Superior temporal gyrus (tissue), 1 donor: ENCODE results near the gene GPR151.
"Not testable (repeated sequence)": the region's sequence is repeated elsewhere in the genome, so short reads cannot be mapped to it uniquely, and the experiment has no call there.

Experiments used
- DNase-seq: peaks from one replicate; pipeline ENCODE4 v3.0.0-alpha.2; 2016; ENCODE audit errors: extremely low spot score

GPR151 gene

GRCh38 chr5:146516151-146516475 lies at the start of gene GPR151:
GPR151 (minus strand) TSS chr5:146516190; CDS start chr5:146516113, 77 bp downstream.
- peak; percentile 40 for DNase-seq

GRCh38 chr5:146564007-146564762 lies 48.2 kb upstream of the GPR151 start:
- DNase-seq = no peak

- no peak for DNase-seq
Measured at GRCh38 chr5:146562461-146562860, 46.5 kb upstream of the GPR151 start.

- DNase-seq = no peak
Measured at GRCh38 chr5:146561711-146562110, 45.7 kb upstream of the GPR151 start.

DNA sequence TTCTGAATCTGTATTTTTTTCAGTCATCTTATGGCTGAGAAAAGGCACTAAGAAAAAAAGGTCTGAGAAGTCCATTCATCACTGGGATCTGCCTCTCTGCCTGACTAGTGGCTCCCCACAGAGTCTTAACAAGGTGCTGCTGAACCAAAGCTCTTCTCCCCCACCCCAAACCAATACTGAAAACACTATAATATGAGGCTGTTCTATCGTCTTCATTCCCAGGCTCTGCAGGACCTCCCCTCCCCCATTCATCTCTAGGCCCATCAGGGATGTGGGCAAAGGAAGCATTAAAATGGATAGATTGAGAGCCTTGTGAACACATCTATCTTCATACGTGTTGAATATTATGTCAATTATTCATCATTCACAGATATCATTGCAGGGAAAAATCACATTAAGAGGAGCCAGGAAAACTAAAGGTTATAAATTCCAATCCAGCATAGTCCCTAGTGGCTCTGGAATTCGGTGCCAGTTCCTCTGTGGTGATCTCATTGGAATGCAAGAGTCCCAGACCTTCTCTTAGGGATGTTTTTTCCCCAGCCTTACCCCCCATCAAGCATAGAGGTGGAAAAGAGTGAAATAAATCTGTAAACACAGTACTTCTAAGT lies 44.3 kb upstream of the GPR151 start:
- no peak for DNase-seq

DNA sequence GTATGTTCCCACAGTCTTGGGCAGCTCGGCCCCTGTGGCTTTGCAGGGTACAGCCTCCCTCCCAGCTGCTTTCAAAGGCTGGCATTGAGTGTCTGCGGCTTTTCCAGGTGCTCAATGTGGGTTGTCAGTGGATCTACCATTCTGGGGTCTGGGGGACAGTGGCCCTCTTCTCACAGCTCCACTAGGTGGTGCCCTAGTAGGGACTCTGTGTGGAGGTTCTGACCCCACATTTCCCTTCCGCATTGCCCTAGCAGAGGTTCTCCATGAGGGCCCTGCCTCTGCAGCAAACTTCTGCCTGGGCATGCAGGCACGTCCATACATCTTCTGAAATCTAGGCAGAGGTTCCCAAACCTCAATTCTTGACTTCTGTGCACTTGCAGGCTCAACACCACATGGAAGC lies 40.9 kb upstream of the GPR151 start:
- not testable (repeated sequence) for DNase-seq

DNA sequence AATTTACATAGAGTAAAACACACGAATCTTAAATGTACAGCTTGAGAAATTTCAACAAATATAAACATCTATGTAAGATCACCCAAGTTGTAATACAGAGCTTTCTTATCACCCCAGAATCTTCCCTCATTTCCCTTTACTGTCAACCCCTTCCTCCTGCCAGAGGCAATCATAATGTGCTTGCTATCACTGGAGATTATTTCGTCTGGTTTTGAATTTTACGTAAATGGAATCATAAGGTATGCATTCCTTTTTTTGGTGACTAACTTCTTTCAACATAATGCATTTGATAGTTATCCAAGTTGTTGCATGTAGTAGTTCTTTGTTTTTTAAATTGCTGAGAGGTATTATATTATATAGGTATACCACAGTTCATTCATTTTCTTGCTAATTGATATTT lies 37.5 kb upstream of the GPR151 start:
- no peak for DNase-seq

DNA sequence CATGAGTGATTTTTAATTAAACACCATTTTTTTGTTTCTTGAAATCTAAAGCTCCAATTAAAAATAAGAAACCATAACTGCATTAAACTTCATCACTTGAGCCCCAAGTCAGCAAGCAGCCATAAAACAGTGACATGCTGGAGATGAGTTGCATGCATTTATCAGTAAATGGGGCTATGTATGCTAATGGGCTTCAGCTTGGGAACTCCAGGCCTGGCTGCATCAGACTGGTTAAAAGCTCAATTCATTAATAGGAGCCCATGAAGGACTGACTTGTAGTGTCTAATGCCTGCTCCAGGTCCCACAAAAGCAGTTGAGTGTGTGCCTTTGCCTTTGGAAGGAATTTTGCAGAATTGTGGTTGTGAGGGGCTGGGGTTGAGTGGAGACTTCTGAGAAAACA lies 33.6 kb upstream of the GPR151 start:
- no peak for DNase-seq

DNA sequence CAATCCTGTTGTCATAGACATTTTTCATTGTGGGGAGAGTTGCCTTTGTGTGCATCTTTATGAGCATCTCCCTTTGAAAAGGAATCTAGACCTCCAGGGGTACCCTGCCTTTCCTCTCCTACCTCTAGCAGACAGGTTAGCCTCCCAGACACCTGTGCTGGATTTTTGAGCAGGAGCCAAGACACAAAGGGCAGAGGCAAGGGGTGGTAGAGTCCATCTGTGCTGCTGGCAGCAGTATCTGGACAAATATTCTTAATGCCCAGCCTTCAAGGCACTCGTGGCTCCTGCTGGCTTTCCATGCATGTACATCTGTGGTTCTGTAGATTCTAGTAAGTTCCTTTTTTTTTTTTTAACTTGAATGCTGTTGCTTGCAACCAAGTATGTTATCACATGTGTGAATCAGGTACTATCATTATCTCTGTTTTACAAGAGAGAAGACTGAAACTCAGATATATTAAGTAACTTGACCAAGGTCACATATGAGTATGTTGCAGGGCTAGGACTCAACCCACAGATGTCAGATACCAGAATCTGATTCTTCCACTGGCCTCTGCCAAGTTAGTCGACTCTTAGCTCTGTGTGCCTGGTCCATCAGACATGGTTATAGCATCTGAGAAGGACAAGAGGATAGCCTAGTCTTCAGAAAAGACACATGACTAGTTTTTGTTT lies 32.9 kb upstream of the GPR151 start:
- DNase-seq = no peak

GRCh38 chr5:146544232-146544631 lies 28.2 kb upstream of the GPR151 start:
- no peak for DNase-seq

GRCh38 chr5:146541958-146542849 lies 26.2 kb upstream of the GPR151 start:
- peak; percentile 84 for DNase-seq

DNA sequence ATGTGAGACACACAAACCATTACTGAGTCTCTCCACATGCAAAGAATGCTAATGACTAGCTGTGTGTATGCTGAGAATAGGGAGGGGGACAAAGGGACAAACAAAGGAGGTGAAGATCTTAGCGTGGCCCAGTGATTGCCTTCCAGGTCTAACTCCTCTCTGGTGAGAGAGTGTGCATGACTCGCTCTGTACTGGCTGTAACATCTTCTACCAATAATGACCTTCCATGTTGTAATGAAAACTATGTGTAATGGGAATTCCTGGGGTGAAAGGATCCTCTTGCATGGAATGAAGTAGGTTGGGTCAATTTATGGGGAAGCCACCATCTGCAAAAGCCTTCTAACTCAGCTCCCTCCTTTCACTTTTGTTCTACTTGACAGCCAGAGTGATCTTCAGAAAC lies 24.4 kb upstream of the GPR151 start:
- no peak for DNase-seq

GRCh38 chr5:146539973-146540372 lies 24.0 kb upstream of the GPR151 start:
- no peak for DNase-seq

- DNase-seq = no peak
Measured at GRCh38 chr5:146538432-146538831, 22.4 kb upstream of the GPR151 start.

- no peak for DNase-seq
Measured at GRCh38 chr5:146533882-146534281, 17.9 kb upstream of the GPR151 start.

- DNase-seq = peak; percentile 88
Measured at GRCh38 chr5:146533260-146533857, 17.4 kb upstream of the GPR151 start.

GRCh38 chr5:146529984-146530383 lies 14.0 kb upstream of the GPR151 start:
- no peak for DNase-seq

DNA sequence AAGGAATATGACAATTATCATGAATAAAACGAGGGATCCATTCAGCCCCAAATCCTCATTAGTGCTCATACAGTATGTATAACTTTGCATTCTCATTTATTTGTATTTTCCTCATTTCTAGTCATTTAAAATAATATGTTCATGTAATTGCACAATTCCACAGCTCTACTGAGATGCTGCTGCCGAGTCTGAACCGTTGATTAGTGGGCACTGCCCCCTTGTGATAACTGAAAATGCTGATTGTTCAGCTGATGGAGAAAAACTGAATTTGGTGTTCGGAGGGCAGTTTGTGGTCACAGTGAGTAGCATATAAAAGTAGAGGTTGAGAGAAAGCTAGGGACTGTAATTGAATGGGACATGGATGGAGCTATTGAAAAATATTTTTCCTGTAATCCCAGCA lies 12.2 kb upstream of the GPR151 start:
- no peak for DNase-seq

DNA sequence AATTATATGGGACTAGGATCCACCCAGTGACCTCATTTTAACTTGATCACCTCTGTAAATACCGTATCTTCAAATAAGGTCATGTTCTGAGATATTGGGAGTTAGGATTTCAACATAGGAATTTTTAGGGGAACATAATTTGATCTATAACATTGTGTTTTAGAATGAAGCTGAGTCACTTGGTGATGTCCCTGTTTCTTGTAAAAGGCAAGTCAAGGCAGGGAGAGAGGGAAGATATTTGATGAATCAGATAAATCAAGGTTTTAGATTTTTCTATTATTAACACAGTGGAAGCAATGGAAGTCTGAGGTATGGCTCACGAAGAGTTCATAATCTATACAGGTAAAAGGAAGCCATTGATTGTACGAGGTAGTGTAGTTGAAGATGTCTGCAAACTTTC lies 11.8 kb upstream of the GPR151 start:
- no peak for DNase-seq

DNA sequence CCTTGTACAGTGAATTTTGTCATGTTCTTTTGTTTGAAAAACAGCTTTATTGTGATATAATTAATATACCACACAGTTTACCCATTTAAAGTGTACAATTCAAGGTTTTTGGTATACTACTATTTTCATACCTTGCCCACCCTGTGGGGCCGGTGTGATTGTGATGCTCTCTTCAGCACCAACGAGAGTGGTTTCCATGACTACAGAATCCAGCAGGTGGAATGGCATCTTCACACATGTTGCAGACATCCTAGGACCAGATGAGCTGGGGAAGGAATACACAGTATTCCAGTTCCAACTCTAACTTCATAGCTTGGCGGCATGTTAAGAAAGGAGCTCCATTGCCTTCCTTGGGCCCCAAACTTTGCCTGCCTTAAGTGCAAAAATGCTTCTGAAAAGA lies 7.7 kb upstream of the GPR151 start:
- DNase-seq = no peak

- no peak for DNase-seq
Measured at GRCh38 chr5:146521403-146522106, 5.6 kb upstream of the GPR151 start.
